HEK293 (cell line): ENCODE data around the gene ENGASE.

Experiments used
- CTCF ChIA-PET: fragments of 350-600 bp; formaldehyde crosslinking; extraction: SDS; loops from one replicate; lab custom pipeline; 2021; ENCODE audit warnings: antibody characterized with exemption; lab: Yijun Ruan, JAX
- POLR2A ChIA-PET: fragments of 300-600 bp; formaldehyde crosslinking; extraction: SDS; loops from one replicate; lab custom pipeline; 2020; ENCODE audit warnings: antibody characterized with exemption, inconsistent platforms; lab: Yijun Ruan, JAX
- H3K27ac ChIP-seq: fragments of 200-500 bp; sonication (Bioruptor generic); 2 replicates; pipeline ENCODE4 v1.5.1; 2014; ENCODE audit warnings: low read depth, low read length, control low read depth, inconsistent platforms; ENCODE audit errors: extremely low read depth
- H3K36me3 ChIP-seq, 2 experiments: fragments of 200-500 bp in 1 of 2; sonication (Bioruptor generic) in 1 of 2; 1 replicate in 1 of 2; 2 replicates in 1 of 2; pipeline ENCODE4 v1.5.1; 2014 to 2017; ENCODE audit warnings: inconsistent platforms in 2 of 2, low read length in 2 of 2; ENCODE audit not compliant: control insufficient read depth in 2 of 2, insufficient read depth in 1 of 2
- H3K4me1 ChIP-seq: fragments of 200-500 bp; sonication (Bioruptor generic); 2 replicates; pipeline ENCODE4 v1.5.1; 2014; ENCODE audit warnings: mild to moderate bottlenecking, low read length, inconsistent platforms; ENCODE audit not compliant: control insufficient read depth, insufficient read depth
- H3K4me3 ChIP-seq: 2 replicates; pipeline ENCODE4 v1.5.1; 2011; ENCODE audit warnings: low read depth, mild to moderate bottlenecking, control low read depth, low read length, moderate library complexity
- H3K9me3 ChIP-seq: fragments of 200-500 bp; sonication (Bioruptor generic); 2 replicates; pipeline ENCODE4 v1.5.1; 2014; ENCODE audit warnings: low read depth, low read length, inconsistent platforms; ENCODE audit not compliant: control insufficient read depth, insufficient read depth
- GFI1B ChIP-seq: fragments of 450-650 bp; formaldehyde crosslinking; IDR thresholded peaks from 2 replicates; pipeline ENCODE4 v1.5.1; 2016; ENCODE audit warnings: missing biosample characterization, missing genetic modification characterization
- OVOL3 ChIP-seq: fragments of 450-650 bp; formaldehyde crosslinking; IDR thresholded peaks from 2 replicates; pipeline ENCODE4 v1.5.1; 2016; ENCODE audit warnings: missing biosample characterization, missing genetic modification characterization
- ZNF221 ChIP-seq: fragments of 450-650 bp; formaldehyde crosslinking; IDR thresholded peaks from 2 replicates; pipeline ENCODE4 v1.5.1; 2017; ENCODE audit warnings: missing biosample characterization, missing genetic modification characterization, borderline replicate concordance
- ZNF223 ChIP-seq: fragments of 450-650 bp; formaldehyde crosslinking; IDR thresholded peaks from 2 replicates; pipeline ENCODE4 v1.5.1; 2016; ENCODE audit warnings: missing biosample characterization, missing genetic modification characterization
- ZNF510 ChIP-seq: fragments of 450-650 bp; formaldehyde crosslinking; IDR thresholded peaks from 2 replicates; pipeline ENCODE4 v1.5.1; 2018; ENCODE audit warnings: mild to moderate bottlenecking, missing genetic modification characterization, missing biosample characterization; ENCODE audit not compliant: insufficient replicate concordance
- ZNF555 ChIP-seq: fragments of 450-650 bp; formaldehyde crosslinking; conservative IDR thresholded peaks from 2 replicates; pipeline ENCODE4 v1.5.1; 2017; ENCODE audit warnings: missing biosample characterization, mild to moderate bottlenecking, missing genetic modification characterization, inconsistent platforms
- ZNF600 ChIP-seq: fragments of 450-650 bp; formaldehyde crosslinking; IDR thresholded peaks from 2 replicates; pipeline ENCODE4 v1.5.1; 2016; ENCODE audit warnings: missing biosample characterization, missing genetic modification characterization
- ZNF677 ChIP-seq: fragments of 450-650 bp; IDR thresholded peaks from 2 replicates; pipeline ENCODE4 v1.5.0; 2018; ENCODE audit warnings: missing biosample characterization, mild to moderate bottlenecking, missing genetic modification characterization, moderate library complexity
- TF ChIP-seq, protein P1 (sequence below): fragments of 450-650 bp; formaldehyde crosslinking; IDR thresholded peaks from 2 replicates; pipeline ENCODE4 v1.5.1; 2016; ENCODE audit warnings: missing biosample characterization, missing genetic modification characterization
- TF ChIP-seq, protein P2 (sequence below): fragments of 450-650 bp; formaldehyde crosslinking; IDR thresholded peaks from 2 replicates; pipeline ENCODE4 v1.5.1; 2016; ENCODE audit warnings: missing biosample characterization, missing genetic modification characterization
- TF ChIP-seq, protein P3 (sequence below): fragments of 450-650 bp; formaldehyde crosslinking; IDR thresholded peaks from 2 replicates; pipeline ENCODE4 v1.5.1; 2016; ENCODE audit warnings: missing biosample characterization, missing genetic modification characterization, low read depth
- TF ChIP-seq, protein P4 (sequence below): fragments of 450-650 bp; formaldehyde crosslinking; IDR thresholded peaks from 2 replicates; pipeline ENCODE4 v1.5.1; 2017; ENCODE audit warnings: missing biosample characterization, mild to moderate bottlenecking, missing genetic modification characterization, moderate library complexity

The ENGASE gene

DNA sequence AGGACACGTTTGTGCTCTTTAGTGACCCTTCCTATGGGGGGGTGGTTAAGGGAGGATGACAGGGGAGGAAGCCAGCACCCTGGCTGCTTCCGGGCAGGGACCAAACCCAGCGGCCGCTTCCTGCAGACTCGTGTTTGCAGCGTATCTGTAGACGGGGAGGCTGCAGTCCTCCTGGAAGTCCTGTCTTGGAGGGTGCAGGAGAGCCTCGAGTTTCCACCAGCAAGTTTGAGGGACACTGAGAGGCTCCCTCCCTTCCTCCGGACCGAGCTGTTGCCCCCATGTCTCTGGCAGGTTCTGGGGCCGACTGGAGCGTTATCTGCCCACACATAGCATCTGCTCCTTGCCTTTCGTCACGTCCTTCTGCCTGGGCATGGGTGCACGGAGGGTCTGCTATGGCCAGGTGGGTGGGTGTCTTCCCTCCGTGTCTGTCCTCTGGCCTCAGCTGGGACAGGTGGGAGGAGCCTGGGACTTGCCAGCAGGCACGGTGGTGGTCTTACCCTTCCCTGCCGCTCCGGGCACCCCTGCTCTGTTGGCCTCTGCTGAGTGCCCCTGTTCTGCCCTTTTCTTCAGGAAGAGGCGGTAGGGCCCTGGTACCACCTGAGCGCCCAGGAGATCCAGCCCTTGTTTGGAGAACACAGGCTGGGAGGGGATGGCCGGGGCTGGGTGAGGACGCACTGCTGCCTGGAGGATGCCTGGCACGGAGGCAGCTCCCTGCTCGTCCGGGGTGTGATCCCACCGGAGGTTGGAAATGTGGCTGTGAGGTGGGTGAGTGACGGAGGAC lies 8.8 kb downstream of the ENGASE start (continued):
- TF ChIP-seq, protein P1, sequence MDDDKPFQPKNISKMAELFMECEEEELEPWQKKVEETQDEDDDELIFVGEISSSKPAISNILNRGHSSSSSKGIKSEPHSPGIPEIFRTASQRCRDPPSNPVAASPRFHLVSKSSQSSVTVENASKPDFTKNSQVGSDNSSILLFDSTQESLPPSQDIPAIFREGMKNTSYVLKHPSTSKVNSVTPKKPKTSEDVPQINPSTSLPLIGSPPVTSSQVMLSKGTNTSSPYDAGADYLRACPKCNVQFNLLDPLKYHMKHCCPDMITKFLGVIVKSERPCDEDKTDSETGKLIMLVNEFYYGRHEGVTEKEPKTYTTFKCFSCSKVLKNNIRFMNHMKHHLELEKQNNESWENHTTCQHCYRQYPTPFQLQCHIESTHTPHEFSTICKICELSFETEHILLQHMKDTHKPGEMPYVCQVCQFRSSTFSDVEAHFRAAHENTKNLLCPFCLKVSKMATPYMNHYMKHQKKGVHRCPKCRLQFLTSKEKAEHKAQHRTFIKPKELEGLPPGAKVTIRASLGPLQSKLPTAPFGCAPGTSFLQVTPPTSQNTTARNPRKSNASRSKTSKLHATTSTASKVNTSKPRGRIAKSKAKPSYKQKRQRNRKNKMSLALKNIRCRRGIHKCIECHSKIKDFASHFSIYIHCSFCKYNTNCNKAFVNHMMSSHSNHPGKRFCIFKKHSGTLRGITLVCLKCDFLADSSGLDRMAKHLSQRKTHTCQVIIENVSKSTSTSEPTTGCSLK (tag by site-specific recombination) = no peak
- TF ChIP-seq, protein P2, sequence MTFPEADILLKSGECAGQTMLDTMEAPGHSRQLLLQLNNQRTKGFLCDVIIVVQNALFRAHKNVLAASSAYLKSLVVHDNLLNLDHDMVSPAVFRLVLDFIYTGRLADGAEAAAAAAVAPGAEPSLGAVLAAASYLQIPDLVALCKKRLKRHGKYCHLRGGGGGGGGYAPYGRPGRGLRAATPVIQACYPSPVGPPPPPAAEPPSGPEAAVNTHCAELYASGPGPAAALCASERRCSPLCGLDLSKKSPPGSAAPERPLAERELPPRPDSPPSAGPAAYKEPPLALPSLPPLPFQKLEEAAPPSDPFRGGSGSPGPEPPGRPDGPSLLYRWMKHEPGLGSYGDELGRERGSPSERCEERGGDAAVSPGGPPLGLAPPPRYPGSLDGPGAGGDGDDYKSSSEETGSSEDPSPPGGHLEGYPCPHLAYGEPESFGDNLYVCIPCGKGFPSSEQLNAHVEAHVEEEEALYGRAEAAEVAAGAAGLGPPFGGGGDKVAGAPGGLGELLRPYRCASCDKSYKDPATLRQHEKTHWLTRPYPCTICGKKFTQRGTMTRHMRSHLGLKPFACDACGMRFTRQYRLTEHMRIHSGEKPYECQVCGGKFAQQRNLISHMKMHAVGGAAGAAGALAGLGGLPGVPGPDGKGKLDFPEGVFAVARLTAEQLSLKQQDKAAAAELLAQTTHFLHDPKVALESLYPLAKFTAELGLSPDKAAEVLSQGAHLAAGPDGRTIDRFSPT (tag by site-specific recombination) = no peak
- TF ChIP-seq ZNF677 (no peak), ZNF600 (no peak), ZNF555 (tag by site-specific recombination) (no peak), ZNF510 (tag by site-specific recombination) (no peak)

DNA sequence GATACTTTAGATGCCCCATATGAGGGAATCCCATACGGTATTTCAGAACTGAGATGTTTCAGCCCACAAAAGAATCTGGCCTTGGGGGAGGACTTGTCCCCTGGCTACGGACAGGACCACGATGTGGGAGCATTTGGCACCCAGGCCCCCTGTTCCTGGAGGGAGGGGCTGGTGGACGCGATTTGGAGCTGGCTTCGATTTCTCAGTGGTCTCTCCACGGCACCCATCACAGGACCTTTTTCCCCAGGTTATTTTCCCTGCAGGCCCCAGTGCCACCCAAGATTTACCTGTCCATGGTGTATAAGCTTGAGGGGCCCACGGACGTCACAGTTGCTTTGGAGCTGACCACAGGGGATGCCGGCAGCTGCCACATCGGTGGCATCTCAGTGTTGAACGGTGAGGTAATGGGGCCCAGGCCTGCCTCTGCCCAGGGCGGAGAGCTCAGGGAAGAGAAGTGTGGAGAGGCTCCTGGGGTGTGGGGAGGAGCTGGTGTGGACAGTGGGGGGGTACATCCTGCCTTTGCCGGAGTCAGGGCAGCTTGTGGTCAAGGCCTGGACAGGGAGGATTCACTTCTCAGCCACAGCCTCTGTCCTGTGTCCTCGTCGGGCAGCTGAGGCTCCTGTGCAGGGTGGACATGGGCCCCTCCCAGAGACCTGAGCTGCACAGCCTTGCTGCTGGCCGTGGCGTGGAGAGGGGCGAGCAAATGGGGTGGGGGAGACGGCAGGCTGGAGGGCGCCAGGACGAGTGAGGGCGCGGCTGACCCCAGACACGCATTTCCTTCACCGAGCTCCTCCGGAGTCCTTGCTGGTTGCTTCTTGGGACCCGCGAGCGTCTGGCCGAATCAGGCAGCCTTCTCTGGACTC lies 9.9 kb downstream of the ENGASE start:
- Histone ChIP-seq H3K27ac (no peak overlapping the region), H3K4me1 (no peaks in the 10 kb centered on the region), H3K36me3 (peaks cover 0 to 87% of the 10 kb centered on the region in 2 experiments; a peak in 2 of 3 replicates), H3K9me3 (no peaks in the 10 kb centered on the region), H3K4me3 (no peak overlapping the region)
- no peak for TF ChIP-seq GFI1B (tag by site-specific recombination)
- no peak for TF ChIP-seq OVOL3
- TF ChIP-seq, protein P3, sequence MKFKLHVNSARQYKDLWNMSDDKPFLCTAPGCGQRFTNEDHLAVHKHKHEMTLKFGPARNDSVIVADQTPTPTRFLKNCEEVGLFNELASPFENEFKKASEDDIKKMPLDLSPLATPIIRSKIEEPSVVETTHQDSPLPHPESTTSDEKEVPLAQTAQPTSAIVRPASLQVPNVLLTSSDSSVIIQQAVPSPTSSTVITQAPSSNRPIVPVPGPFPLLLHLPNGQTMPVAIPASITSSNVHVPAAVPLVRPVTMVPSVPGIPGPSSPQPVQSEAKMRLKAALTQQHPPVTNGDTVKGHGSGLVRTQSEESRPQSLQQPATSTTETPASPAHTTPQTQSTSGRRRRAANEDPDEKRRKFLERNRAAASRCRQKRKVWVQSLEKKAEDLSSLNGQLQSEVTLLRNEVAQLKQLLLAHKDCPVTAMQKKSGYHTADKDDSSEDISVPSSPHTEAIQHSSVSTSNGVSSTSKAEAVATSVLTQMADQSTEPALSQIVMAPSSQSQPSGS (tag by site-specific recombination) = no peak
- no peak for TF ChIP-seq ZNF221 (tag by site-specific recombination)
- TF ChIP-seq ZNF223 (tag by site-specific recombination) = no peak
- TF ChIP-seq, protein P4, sequence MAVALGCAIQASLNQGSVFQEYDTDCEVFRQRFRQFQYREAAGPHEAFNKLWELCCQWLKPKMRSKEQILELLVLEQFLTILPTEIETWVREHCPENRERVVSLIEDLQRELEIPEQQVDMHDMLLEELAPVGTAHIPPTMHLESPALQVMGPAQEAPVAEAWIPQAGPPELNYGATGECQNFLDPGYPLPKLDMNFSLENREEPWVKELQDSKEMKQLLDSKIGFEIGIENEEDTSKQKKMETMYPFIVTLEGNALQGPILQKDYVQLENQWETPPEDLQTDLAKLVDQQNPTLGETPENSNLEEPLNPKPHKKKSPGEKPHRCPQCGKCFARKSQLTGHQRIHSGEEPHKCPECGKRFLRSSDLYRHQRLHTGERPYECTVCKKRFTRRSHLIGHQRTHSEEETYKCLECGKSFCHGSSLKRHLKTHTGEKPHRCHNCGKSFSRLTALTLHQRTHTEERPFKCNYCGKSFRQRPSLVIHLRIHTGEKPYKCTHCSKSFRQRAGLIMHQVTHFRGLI (tag by site-specific recombination) = no peak
- ChIA-PET POLR2A (interaction anchor here (0.5 to 1.6 kb wide), 2 partner anchors 10 to 31 kb away, joined by 3 to 7 read pairs; partner anchors contain the start of gene ENGASE), CTCF (interaction anchor here (0.7 to 15.1 kb wide), 16 partner anchors 11 to 309 kb away, joined by 3 to 346 read pairs (median 5); no protein-coding TSS in a partner anchor)
